SK-N-SH treated with all-trans-retinoic acid at 6 μM for 48 hours (cell line): ENCODE measurements around the gene AAK1.
"Not testable (repeated sequence)": the region's sequence is repeated elsewhere in the genome, so short reads cannot be mapped to it uniquely, and the experiment has no call there.

Experiments used
- ATAC-seq: fragments of 200-7000 bp; cut with Tn5 transposase; 3 replicates; pipeline ENCODE4 v1.9.1; 2020; ENCODE audit warnings: mild to moderate bottlenecking, moderate library complexity
- ARNTL ChIP-seq: fragments of 450-650 bp; formaldehyde crosslinking; IDR thresholded peaks from 2 replicates; pipeline ENCODE4 v1.5.0; 2020; ENCODE audit warnings: low read depth, mild to moderate bottlenecking, moderate library complexity, borderline replicate concordance
- CREB5 ChIP-seq: fragments of 250-450 bp; sonication (Bioruptor Pico); IDR thresholded peaks from 2 replicates; pipeline ENCODE4 v1.5.1; 2020; ENCODE audit warnings: low read depth, mild to moderate bottlenecking, moderate library complexity
- CSDC2 ChIP-seq: fragments of 250-450 bp; sonication (Bioruptor Pico); IDR thresholded peaks from 2 replicates; pipeline ENCODE4 v1.5.0; 2020; ENCODE audit warnings: mild to moderate bottlenecking, moderate library complexity
- CSRNP3 ChIP-seq: fragments of 250-450 bp; sonication (Bioruptor Pico); IDR thresholded peaks from 2 replicates; pipeline ENCODE4 v1.5.1; 2021; ENCODE audit warnings: mild to moderate bottlenecking, moderate library complexity
- ESRRG ChIP-seq: fragments of 250-450 bp; sonication (Bioruptor Pico); IDR thresholded peaks from 2 replicates; pipeline ENCODE4 v1.6.1; 2021; ENCODE audit warnings: mild to moderate bottlenecking
- GLIS3 ChIP-seq: fragments of 250-450 bp; sonication (Bioruptor Pico); IDR thresholded peaks from 2 replicates; pipeline ENCODE4 v1.5.0; 2020; ENCODE audit warnings: mild to moderate bottlenecking, moderate library complexity
- ISL1 ChIP-seq: fragments of 250-450 bp; sonication (Bioruptor Pico); IDR thresholded peaks from 2 replicates; pipeline ENCODE4 v2.1.2; 2022; ENCODE audit warnings: mild to moderate bottlenecking, moderate library complexity
- OSR1 ChIP-seq: fragments of 250-450 bp; sonication (Bioruptor Pico); IDR thresholded peaks from 2 replicates; pipeline ENCODE4 v1.8.0; 2022; ENCODE audit warnings: moderate library complexity, mild to moderate bottlenecking, inconsistent platforms
- PPARA ChIP-seq: fragments of 250-450 bp; sonication (Bioruptor Pico); IDR thresholded peaks from 2 replicates; pipeline ENCODE4 v1.5.0; 2020; ENCODE audit warnings: mild to moderate bottlenecking, borderline replicate concordance
- SNAI2 ChIP-seq: fragments of 250-450 bp; sonication (Bioruptor Pico); IDR thresholded peaks from 2 replicates; pipeline ENCODE4 v1.5.0; 2020; ENCODE audit warnings: mild to moderate bottlenecking, moderate library complexity
- TOX ChIP-seq: fragments of 250-450 bp; sonication (Bioruptor Pico); IDR thresholded peaks from 2 replicates; pipeline ENCODE4 v1.8.0; 2021; ENCODE audit warnings: mild to moderate bottlenecking, moderate library complexity, borderline replicate concordance
- TSHZ2 ChIP-seq: fragments of 250-450 bp; sonication (Bioruptor Pico); IDR thresholded peaks from 2 replicates; pipeline ENCODE4 v1.5.0; 2020; ENCODE audit warnings: mild to moderate bottlenecking, moderate library complexity
- ZC3H10 ChIP-seq: fragments of 250-450 bp; sonication (Bioruptor Pico); IDR thresholded peaks from 2 replicates; pipeline ENCODE4 v1.5.1; 2021; ENCODE audit warnings: mild to moderate bottlenecking, moderate library complexity
- ZFP3 ChIP-seq: fragments of 250-450 bp; sonication (Bioruptor Pico); IDR thresholded peaks from 2 replicates; pipeline ENCODE4 v1.5.0; 2020; ENCODE audit warnings: mild to moderate bottlenecking, moderate library complexity
- ZFP30 ChIP-seq: fragments of 450-650 bp; formaldehyde crosslinking; IDR thresholded peaks from 2 replicates; pipeline ENCODE4 v1.5.0; 2022; ENCODE audit warnings: mild to moderate bottlenecking, moderate library complexity
- ZNF565 ChIP-seq: fragments of 450-650 bp; formaldehyde crosslinking; conservative IDR thresholded peaks from 2 replicates; pipeline ENCODE4 v1.5.0; 2020; ENCODE audit warnings: low read depth, mild to moderate bottlenecking, moderate library complexity
- ZNF70 ChIP-seq: fragments of 450-650 bp; formaldehyde crosslinking; IDR thresholded peaks from 2 replicates; pipeline ENCODE4 v1.5.0; 2020; ENCODE audit warnings: mild to moderate bottlenecking, moderate library complexity
- ZNF8 ChIP-seq: fragments of 450-650 bp; formaldehyde crosslinking; IDR thresholded peaks from 2 replicates; pipeline ENCODE4 v1.5.0; 2020; ENCODE audit warnings: mild to moderate bottlenecking, moderate library complexity
- TF ChIP-seq, protein P1 (sequence below): fragments of 250-450 bp; sonication (Bioruptor Pico); IDR thresholded peaks from 2 replicates; pipeline ENCODE4 v1.8.0; 2021; ENCODE audit warnings: low read depth, mild to moderate bottlenecking, moderate library complexity, borderline replicate concordance
- TF ChIP-seq, protein P2 (sequence below): fragments of 250-450 bp; sonication (Bioruptor Pico); IDR thresholded peaks from 2 replicates; pipeline ENCODE4 v1.8.0; 2020; ENCODE audit warnings: mild to moderate bottlenecking, moderate library complexity, borderline replicate concordance

Gene AAK1

GRCh38 chr2:69575926-69576325, 67.6 kb downstream of the AAK1 start:
- TF ChIP-seq GLIS3 (CRISPR knock-in tag), result no peak
- no peak for ATAC-seq

DNA sequence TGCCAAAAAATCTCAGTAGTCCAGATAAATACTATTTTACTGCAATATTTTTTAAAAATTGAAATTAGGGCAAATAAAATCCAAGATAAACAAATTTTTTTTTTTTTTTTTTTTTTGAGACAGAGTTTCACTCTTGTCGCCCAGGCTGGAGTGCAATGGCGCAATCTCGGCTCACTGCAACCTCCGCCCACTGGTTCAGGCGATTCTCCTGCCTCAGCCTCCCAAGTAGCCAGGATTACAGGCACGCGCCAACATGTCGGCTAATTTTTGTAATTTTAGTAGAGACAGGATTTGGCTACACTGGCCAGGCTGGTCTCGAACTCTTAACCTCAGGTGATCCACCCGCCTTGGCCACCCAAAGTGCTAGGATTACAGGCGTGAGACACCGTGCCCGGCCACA, 68.2 kb downstream of the AAK1 start:
- not testable (repeated sequence) for ATAC-seq

- TF ChIP-seq ISL1 (no peak), OSR1 (CRISPR knock-in tag) (no peak), TSHZ2 (CRISPR knock-in tag) (no peak), ZNF565 (CRISPR knock-in tag) (no peak), CSDC2 (CRISPR knock-in tag) (no peak), ZNF8 (no peak), ESRRG (CRISPR knock-in tag) (no peak), ZFP3 (CRISPR knock-in tag) (no peak), ARNTL (CRISPR knock-in tag) (no peak), CSRNP3 (no peak), CREB5 (CRISPR knock-in tag) (no peak), ZNF70 (CRISPR knock-in tag) (no peak), SNAI2 (no peak), ZC3H10 (CRISPR knock-in tag) (no peak)
- TF ChIP-seq, protein P1, sequence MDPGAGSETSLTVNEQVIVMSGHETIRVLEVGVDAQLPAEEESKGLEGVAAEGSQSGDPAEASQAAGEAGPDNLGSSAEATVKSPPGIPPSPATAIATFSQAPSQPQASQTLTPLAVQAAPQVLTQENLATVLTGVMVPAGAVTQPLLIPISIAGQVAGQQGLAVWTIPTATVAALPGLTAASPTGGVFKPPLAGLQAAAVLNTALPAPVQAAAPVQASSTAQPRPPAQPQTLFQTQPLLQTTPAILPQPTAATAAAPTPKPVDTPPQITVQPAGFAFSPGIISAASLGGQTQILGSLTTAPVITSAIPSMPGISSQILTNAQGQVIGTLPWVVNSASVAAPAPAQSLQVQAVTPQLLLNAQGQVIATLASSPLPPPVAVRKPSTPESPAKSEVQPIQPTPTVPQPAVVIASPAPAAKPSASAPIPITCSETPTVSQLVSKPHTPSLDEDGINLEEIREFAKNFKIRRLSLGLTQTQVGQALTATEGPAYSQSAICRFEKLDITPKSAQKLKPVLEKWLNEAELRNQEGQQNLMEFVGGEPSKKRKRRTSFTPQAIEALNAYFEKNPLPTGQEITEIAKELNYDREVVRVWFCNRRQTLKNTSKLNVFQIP (CRISPR knock-in tag), result no peak
- no peak for ATAC-seq
Measured at GRCh38 chr2:69572641-69573040, 70.9 kb downstream of the AAK1 start.

DNA sequence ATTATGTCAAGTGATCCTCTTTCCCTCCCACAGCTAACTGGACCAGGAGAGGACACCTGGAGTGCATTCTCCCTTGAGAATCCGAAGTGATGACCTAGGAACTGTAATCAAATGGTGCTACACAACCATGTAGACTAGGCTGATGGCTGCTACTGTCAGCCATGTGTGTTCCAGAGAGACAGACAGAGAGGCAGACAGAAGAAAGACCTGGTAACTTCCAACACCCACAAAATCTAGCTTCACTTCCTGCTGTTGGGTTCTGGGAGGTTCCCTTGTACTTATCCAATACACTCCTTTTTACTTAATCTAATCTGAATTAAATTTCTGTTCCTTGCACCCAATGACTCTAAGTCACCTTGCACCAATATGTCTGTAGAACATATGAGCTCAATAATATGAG, 72.3 kb downstream of the AAK1 start:
- TF ChIP-seq PPARA (CRISPR knock-in tag), result no peak
- TF ChIP-seq CSDC2 (CRISPR knock-in tag), result no peak
- TF ChIP-seq ZNF8, result no peak
- no peak for TF ChIP-seq ISL1
- TF ChIP-seq, protein P2, sequence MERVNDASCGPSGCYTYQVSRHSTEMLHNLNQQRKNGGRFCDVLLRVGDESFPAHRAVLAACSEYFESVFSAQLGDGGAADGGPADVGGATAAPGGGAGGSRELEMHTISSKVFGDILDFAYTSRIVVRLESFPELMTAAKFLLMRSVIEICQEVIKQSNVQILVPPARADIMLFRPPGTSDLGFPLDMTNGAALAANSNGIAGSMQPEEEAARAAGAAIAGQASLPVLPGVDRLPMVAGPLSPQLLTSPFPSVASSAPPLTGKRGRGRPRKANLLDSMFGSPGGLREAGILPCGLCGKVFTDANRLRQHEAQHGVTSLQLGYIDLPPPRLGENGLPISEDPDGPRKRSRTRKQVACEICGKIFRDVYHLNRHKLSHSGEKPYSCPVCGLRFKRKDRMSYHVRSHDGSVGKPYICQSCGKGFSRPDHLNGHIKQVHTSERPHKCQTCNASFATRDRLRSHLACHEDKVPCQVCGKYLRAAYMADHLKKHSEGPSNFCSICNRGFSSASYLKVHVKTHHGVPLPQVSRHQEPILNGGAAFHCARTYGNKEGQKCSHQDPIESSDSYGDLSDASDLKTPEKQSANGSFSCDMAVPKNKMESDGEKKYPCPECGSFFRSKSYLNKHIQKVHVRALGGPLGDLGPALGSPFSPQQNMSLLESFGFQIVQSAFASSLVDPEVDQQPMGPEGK (CRISPR knock-in tag), result no peak
- no peak for TF ChIP-seq CSRNP3
- no peak for TF ChIP-seq GLIS3 (CRISPR knock-in tag)
- no peak for TF ChIP-seq CREB5 (CRISPR knock-in tag)
- no peak for TF ChIP-seq ZC3H10 (CRISPR knock-in tag)
- no peak for TF ChIP-seq ZFP3 (CRISPR knock-in tag)
- TF ChIP-seq ARNTL (CRISPR knock-in tag), result no peak
- TF ChIP-seq SNAI2, result no peak
- TF ChIP-seq OSR1 (CRISPR knock-in tag), result no peak
- TF ChIP-seq ZNF70 (CRISPR knock-in tag), result no peak
- TF ChIP-seq, protein P1 (CRISPR knock-in tag), result no peak
- TF ChIP-seq TOX (CRISPR knock-in tag), result no peak
- TF ChIP-seq ESRRG (CRISPR knock-in tag), result no peak
- TF ChIP-seq ZFP30 (CRISPR knock-in tag), result no peak
- no peak for ATAC-seq
